ENCODE results near the gene IDE.
"Not testable (repeated sequence)": the region's sequence is repeated elsewhere in the genome, so short reads cannot be mapped to it uniquely, and the experiment has no call there.

The IDE gene

DNA sequence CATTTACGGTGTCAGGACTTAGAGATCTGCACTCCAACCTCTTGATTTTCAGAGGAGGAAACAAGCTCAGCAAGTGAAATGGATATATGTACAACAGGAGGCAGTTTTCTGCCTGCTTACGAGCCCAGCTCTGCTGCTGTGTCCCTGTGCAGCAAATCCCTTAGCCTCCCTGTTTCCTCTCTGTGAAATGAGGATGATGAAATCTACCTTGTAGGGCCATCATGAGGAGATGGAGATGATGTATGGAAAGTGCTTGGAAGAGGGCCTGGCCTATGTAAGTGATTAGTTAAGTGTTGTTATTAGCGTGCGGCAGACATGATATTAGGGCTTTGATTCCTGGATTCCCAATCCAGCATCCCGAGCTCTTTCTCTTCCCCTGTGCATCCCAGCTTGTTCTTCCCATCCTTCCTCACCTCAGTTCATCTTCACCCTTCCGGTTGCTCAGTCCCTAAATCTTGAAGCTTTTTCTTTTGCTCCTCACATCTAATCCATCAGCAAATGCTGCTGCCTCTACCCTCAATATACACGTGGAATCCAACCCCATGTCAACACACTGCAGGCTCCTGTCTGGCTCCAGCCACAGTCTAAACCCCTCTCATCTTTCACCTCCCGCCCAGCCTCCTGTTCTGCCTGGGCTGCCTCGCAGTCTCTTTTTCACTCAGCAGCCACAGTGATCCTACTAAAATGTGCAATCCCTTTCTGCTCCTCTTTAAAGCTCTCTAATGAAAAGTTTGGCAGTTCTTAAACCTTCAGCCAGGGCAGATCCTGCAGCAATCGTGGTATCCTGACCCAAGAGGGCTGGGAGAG is 169.1 kb downstream of the IDE start:
- Histone ChIP-seq H3K36me3 (ENCODE audit: control insufficient read depth, insufficient read depth, low read length) (no peaks in the 10 kb centered on the region), H3K9me3 (ENCODE audit: control insufficient read depth, insufficient read depth, low read depth, low read length) (no peaks in the 10 kb centered on the region), H3K9ac (ENCODE audit: low read length) (no peak overlapping the region), H3K27ac (ENCODE audit: low read depth, low read length) (no peak overlapping the region), H3K4me1 (ENCODE audit: control insufficient read depth, insufficient read depth, low read length) (peaks cover 18% of the 10 kb centered on the region), H3K27me3 (ENCODE audit: control insufficient read depth, insufficient read depth, low read length) (no peaks in the 10 kb centered on the region), H3K4me3 (ENCODE audit: low read depth, low read length) (no peak overlapping the region)

DNA sequence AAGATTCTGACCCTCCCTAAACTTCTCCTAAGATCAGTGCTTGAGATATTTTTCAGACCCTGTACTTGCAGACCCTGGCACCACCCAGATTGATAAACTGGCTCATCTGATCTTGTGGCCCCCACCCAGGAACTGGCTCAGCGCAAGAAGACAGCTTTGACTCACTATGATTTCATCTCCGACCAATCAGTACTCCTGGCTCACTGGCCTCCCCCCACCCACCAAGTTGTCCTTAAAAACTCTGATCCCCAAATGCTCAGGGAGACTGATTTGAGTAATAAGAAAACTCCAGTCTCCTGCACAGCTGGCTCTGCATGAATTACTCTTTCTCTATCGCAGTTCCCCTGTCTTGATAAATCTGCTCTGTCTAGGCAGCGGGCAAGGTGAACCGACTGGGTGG is 171.7 kb downstream of the IDE start:
- not testable (repeated sequence) for H3K27me3 ChIP-seq (ENCODE audit: control insufficient read depth, insufficient read depth, low read length); H3K9ac ChIP-seq (ENCODE audit: low read length); H3K9me3 ChIP-seq (ENCODE audit: control insufficient read depth, insufficient read depth, low read depth, low read length); H3K4me3 ChIP-seq (ENCODE audit: low read depth, low read length); H3K36me3 ChIP-seq (ENCODE audit: control insufficient read depth, insufficient read depth, low read length); H3K27ac ChIP-seq (ENCODE audit: low read depth, low read length)
- H3K4me1 ChIP-seq (ENCODE audit: control insufficient read depth, insufficient read depth, low read length): peaks cover 11% of the 10 kb centered on the region

All from HUES6 (cell line).